ENCODE data around the gene SIK3.
"Not testable (repeated sequence)": the region's sequence is repeated elsewhere in the genome, so short reads cannot be mapped to it uniquely, and the experiment has no call there.

The SIK3 gene

DNA sequence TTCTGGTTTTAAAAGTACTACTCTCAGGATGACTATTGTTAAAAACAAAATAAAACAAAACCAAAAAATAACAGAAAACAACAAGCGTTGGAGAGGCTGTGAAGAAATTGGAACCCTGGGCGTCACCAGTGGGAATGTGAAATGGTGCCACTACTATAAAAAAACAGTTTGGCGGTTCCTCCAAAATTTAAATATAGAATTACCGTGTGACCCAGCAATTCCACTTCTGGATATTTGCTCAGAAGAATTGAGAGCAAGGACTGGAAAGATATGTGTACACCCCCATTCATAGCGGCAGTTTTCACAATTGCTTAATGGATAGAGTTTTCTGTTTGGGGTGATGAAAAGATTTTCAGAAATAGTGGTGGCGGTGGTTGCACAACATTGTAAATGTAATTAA lies 283.7 kb downstream of the SIK3 start:
- FAIRE-seq: no peak

DNA sequence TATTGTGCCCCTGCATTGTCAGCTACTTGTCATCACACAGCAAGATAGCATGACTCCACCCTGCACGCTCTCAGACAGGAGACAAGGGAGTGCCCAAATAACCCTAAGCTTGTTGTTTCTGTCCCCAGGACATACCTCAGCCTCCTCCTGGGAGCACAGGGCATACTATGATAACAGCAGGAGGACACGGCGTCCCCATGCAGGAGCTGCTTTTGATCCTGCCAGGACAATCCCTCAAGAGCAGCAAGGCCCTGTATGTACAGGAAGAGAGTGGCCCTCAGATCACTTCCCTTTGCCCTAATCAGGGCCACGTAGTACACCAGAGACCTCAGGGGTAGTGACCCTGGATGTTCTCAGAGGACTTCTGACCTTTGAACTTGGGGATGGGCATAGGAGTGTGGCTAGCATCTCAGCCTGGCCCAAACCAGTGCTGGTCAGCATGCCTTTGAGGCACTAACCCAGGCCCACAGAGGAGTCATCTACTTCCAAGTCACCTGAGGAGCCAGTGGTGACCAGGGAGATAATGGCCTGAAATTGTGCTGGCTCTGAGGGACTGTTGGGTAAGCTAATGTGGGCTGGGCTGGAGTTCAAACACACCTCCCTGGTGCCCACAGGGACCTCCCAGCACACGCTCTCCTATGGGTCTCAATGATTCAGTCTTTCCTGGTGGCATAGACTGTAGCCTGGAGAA lies 284.3 kb downstream of the SIK3 start:
- FAIRE-seq: no peak

DNA sequence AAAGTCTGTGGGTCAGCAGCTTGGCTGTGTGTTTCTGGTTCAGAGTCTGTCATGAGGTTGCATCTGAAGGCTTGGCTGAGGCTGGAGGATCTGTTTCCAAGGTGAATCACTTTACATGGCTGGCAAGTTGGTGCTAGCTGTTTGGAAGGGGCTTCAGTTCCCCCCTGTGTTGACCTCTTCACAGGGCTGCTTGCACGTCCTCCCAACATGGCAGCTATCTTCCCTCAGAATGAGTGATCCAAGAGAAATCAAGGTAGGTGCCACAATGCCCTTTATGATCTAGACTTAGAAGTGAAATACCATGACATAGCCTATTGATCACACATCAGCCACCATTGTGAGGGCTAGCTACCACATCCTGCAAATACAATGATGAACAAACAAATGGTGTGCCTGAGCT lies 285.1 kb downstream of the SIK3 start:
- FAIRE-seq: no peak

DNA sequence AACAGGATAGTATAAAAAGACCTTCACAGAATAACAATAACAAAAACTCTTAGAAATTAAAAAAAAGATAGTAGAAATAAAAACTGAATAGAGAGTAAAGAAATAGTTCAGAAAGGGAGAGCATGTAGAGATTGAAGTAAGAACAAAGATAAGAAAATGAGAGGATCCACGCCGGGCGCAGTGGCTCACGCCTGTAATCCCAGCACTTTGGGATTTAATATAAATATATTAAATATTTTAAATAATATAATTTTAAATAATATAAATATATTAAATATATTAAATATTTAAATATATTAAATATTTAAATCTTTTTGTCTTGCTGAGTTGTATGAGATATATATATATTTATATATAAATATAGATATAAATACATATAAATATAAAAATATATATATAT lies 286.1 kb downstream of the SIK3 start:
- peak; percentile 99 for FAIRE-seq

DNA sequence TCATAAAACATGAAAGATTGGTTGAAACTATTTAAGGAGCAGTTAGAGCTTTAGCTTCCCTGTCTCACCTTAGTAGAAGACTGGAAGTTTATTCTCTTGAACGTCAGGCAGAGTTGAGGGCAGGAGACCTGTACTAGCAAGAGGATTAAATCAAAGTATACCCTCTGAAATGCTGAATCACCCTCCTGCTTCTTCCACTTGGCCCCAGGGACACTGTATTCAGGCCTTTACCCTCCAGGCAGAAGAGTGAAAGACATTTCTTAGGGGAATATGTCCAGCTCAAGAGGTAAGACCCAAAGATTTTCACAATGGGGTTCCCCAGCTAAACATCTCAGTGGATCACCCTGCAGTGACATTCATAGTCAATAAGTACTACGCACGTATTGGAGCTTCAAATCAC lies 287.0 kb downstream of the SIK3 start:
- no peak for FAIRE-seq

DNA sequence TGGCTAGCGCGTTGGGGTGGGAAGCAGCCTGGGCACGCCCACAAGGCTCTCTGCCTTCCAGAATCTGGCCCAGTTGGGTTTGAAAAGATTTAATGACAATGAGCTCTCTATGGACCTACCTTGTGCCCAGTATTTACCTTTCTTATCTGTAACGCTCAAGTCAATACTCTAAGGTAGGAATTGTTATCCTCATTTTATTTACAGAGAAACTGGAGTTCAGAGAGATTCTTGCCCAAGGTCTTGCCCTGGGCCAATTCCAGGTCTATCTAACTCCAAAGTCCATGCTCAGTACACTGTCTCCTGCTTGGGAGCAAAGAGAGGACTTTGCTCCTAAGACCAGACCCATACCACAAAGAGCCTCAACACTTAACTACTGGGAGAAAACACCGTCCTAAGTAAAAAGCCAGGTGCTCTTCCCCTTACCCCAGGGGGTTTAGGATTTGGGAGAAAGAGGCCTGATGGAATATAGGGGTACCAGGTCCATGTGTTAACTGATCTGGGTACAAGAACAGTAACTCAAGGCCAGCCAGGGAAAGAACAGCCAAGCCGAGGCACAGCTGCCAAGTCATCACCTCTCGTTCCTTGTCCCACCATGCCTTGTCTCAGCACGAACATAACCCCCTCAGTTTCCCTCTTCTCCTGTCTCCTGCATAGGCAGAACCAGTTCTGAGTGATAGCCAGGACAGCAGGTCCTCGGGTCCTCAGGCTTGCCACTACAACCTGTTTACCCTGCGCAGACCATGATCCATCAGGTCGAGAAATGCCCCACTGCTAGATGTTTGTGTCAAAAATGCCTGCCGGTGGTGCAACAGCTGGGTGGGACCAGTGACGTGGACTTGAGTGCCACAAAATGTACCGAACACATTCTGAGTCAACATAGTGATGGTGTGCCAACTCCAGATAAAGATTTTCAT lies 289.7 kb downstream of the SIK3 start:
- FAIRE-seq: no peak

DNA sequence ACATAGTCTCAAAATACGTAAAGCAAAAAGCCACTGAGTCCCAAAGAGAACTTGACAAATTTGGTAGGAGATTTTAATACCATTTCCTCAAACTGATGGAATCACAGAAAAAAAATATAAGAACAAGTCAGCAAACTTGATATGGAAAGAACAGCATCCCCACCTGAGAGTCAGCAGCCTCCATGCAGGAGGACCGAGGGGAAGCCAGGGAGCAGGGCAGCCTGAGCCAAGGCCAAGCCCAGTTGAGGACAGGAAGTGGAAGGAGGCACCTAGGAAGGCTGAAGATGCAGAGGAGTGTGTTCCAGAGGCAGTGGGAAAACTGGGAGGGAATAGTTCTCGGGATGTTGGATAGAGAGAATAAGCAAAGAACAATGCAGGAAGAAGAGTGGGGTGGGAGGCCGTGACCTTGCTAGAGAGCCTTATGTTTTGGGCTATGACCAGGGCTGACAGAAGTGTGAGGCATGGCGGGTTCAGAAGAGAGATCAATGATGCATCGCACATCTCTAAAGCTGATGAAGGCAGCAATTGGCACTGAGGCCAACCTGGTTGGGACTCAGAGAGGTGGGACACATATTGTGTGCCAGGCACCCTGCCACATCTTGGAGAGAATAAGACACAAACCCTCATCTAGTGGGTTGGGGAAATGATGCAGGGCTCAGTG lies 290.5 kb downstream of the SIK3 start:
- FAIRE-seq: no peak

DNA sequence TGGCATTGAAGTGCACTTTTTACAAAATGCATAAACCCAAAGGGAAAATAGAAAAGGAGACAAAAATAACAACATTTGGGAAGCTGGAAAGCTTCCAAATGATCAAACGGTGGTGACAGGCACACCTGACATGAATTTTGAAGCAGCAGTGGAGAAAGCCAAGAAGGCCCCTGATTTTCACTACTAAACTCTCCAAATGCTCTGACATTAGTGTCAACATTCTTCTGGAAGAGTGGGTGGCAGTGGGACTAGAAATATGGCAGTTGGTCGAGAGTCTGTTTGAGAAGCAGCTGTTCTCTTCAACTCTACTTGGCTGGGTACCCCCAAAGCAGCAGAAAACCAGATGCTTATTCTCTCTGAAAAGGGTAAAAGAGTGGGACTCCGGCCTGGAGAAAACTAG lies 294.2 kb downstream of the SIK3 start:
- FAIRE-seq: no peak

DNA sequence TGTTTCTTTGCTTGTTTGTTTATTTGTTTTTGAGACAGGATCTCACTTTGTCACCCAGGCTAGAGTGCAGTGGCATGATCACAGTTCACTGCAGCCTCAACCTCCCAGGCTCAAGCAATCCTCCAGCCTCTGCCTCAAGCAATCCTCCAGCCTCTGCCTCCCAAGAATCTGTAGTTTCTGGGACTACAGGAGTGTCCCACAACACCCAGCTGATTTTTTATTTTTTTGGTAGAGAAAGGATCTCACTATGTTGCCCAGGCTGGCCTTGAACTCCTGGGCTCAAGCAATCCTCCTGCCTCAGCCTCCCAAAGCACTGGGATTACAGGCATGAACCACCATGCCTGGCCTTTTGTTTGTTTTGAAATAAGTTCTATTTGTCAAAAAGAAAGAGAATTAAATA lies 296.6 kb downstream of the SIK3 start:
- FAIRE-seq: not testable (repeated sequence)

DNA sequence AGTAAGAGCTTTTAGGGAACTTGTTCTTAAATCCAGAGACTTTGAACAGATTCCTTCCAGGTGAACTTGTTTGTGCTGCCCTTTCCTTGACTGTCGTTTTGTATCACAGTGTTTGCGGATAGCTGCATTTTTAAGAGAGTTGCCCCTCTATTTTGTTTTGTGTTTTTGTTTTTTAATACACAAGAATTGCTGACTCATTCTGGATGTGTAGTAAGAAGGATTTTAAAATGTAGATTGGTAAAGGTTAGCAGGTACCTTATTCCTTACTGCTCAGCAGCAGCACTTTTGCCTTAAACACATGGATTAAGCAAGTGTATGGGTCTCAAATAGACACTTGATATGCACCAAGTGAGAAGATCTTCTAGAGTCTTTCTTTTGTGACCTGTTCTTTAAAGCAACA lies 297.6 kb downstream of the SIK3 start:
- FAIRE-seq: no peak

DNA sequence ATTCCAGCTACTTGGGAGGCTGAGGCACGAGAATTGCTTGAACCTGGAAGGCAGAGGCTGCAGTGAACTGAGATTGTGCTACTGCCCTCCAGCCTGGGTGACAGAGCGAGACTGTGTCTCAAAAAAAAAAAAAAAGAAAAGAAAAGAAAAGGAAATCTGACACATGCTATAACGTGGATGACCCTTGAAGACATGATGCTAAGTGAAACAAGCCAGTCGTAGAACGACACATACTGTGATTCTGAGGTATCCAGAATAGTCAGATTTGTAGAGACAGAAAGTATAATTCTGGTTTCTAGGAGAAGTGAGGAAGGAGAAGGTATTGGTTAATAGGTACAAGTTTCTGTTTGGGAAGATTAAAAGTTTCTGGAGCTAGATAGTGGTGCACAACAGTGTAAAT lies 299.9 kb downstream of the SIK3 start:
- FAIRE-seq: no peak

DNA sequence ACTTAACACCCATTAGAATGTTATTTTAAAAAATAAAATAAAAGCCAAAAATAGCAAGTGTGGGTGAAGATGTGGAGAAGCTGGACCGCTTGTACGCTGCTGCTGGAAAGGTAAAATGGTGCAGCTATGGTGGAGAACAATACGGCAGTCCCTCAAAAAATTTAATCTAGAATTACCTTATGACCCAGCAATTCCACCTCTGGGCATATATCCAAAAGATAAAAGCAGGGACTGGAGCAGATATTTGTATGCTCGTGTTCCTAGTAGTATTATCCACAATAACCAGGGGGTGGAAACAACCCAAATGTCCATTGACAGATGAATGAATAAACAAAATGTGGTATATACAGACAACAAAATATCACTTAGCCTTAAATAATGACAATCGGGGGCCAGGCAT lies 300.4 kb downstream of the SIK3 start:
- no peak for FAIRE-seq

DNA sequence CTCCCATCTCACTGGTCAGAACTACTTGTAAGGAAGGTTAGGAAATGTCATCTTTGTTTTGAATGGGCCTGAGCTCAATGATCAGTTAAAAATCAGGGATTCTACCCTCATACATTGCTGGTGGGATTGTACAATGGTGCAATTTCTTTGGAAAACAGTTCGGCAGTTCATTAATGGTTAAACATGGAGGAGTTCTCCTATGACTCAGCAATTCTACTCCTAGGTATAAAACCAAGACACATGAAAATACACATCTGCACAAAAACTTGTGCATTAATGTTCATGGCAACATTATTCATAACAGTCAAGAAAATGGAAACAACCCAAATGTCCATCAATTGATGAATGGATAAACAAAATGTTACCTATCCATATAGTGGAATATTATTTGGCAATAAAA lies 301.7 kb downstream of the SIK3 start:
- no peak for FAIRE-seq

DNA sequence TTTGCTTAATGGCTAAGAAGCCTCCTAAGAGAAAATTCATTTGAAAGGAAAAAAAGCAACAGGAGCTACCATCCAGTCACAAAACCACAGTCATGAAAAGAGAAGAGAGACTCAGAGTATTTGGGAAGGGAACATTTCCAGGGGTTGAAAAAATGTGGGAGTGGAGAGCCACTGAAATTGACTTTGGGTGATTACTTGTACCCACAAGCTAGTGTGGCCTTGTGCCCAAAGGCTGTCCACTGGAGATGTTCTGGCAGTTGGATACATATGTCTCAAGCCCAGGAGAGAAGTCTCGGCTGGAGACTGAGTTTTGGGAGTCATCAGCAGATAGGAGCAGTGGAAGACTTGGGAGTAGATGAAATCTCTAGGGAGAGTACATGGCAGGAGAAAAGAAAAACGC lies 303.4 kb downstream of the SIK3 start:
- no peak for FAIRE-seq

DNA sequence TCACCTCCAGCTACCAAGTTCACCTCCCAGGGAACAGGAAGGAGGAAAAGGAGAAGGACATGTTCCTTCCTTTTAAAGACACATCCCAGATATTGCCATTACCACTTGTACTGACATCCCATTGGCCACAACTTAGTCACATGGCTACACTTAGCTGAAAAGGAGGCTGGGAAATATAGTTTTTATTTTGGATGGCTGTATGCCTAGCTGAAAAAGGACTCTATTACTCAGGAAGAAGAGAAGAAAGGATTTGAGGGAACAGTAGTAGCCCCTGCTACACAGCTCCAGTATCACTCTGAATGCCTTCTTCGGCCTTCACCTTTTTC lies 304.5 kb downstream of the SIK3 start:
- FAIRE-seq: no peak
